Nephron (organoid): ENCODE measurements around the gene CLEC16A.
A peak's percentile ranks its signal among the peaks of the same experiment; 100 is the strongest.

Experiments used
- H3K27ac Mint-ChIP-seq, 3 experiments: 2 replicates each; pipeline ENCODE4 v1.8.0; 2020; ENCODE audit warnings: mixed read lengths in 3 of 3, mild to moderate bottlenecking in 2 of 3, moderate library complexity in 1 of 3
- H3K27me3 Mint-ChIP-seq: 2 replicates; pipeline ENCODE4 v1.8.0; 2021; ENCODE audit warnings: low read depth, mild to moderate bottlenecking, moderate library complexity, mixed read lengths
- H3K36me3 Mint-ChIP-seq: 2 replicates; pipeline ENCODE4 v1.8.0; 2020; ENCODE audit warnings: low read depth, mixed read lengths
- H3K4me1 Mint-ChIP-seq: 2 replicates; pipeline ENCODE4 v1.8.0; 2020; ENCODE audit warnings: mixed read lengths
- H3K4me3 Mint-ChIP-seq, 3 experiments: 2 replicates each; pipeline ENCODE4 v1.8.0; 2020; ENCODE audit warnings: mild to moderate bottlenecking in 3 of 3, mixed read lengths in 3 of 3, moderate library complexity in 2 of 3
- H3K9me3 Mint-ChIP-seq: 2 replicates; pipeline ENCODE4 v1.8.0; 2020; ENCODE audit warnings: mixed read lengths
- CTCF ChIP-seq, 3 experiments: fragments of 200-600 bp; sonication (generic); IDR thresholded peaks; one replicate each; pipeline ENCODE4 v1.5.0; 2021; ENCODE audit warnings: antibody characterized with exemption in 3 of 3; ENCODE audit not compliant: unreplicated experiment in 3 of 3

Gene CLEC16A

DNA sequence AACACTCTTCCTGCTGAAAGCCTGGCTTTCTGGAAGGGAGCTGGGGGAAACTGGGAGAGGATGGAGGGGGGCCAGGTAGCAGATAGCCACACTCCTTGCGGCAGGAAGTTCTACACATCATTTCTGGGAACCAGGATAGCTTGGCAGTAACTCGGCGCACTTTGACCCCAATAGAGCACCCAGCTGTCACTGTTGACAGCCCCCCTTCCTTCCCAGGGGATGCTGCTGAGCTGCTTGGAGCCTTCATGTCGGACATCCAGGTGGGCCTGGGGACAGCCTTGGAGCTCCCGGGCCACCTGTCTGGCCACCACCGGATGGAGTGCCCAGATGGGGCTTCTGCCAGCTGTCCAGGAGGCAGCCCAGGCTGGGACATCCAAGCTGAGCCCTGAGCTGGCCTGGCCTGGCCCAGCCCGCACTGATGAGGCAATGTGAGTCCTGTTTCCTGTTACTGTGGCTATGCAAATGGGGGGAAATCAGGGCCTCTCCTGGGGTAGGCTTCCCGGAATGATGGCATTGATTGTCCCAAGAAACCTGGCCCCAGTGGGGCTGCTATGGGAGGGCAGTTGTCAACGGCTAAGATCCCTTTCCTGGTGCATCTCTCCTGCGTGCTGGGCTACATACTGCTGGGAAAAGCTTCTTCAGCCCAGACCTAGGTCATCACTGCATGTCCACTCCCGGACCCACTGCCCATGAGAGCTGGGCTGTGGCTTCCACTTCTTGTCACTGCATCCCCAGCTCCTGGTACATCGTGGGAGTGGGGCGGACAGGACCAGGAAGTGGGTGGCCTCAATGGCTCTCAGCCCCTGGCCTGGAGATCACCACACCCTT, 261.6 kb downstream of the CLEC16A start:
- TF ChIP-seq CTCF (IDR thresholded peaks at IDR 0.05; ENCODE audit: unreplicated experiment in 3 of 3): no peak
- Mint-ChIP-seq H3K4me3 (no peak overlapping the region), H3K9me3 (no peaks in the 10 kb centered on the region), H3K27ac (no peak overlapping the region), H3K4me1 (peaks cover 31% of the 10 kb centered on the region), H3K27me3 (peaks cover 10% of the 10 kb centered on the region), H3K36me3 (no peaks in the 10 kb centered on the region)

DNA sequence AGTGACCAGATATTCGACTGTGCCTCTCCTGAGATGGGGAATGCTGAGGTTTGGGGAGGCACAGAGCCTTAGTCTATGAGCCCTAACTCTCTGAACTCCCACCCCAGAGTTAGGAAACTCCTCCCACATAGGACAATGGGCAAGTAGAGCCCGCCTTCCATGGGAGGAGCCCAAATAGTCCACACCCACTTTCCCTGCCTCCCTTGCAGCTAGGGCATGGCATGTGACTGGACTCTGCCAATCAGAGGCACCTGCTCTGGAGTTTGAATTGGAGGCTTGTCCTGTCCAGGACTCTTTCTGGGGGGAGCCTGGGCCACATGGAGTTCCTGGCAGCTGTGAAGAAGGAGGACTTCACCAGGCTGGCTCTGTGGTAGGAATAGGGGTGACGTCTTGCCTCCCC, 263.3 kb downstream of the CLEC16A start:
- H3K27me3 Mint-ChIP-seq: peaks cover 6% of the 10 kb centered on the region
- TF ChIP-seq CTCF (IDR thresholded peaks at IDR 0.05; ENCODE audit: unreplicated experiment in 3 of 3): no peak
- peaks cover 31% of the 10 kb centered on the region for H3K4me1 Mint-ChIP-seq
- no peak overlapping the region for H3K4me3 Mint-ChIP-seq
- H3K36me3 Mint-ChIP-seq: no peaks in the 10 kb centered on the region
- no peaks in the 10 kb centered on the region for H3K9me3 Mint-ChIP-seq
- no peak overlapping the region for H3K27ac Mint-ChIP-seq

- no peak overlapping the region for H3K27ac Mint-ChIP-seq
- TF ChIP-seq CTCF (IDR thresholded peaks at IDR 0.05; ENCODE audit: unreplicated experiment in 3 of 3): no peak
- H3K4me1 Mint-ChIP-seq: peaks cover 25% of the 10 kb centered on the region
- H3K36me3 Mint-ChIP-seq: no peaks in the 10 kb centered on the region
- H3K27me3 Mint-ChIP-seq: peaks cover 6% of the 10 kb centered on the region
- H3K9me3 Mint-ChIP-seq: no peaks in the 10 kb centered on the region
- H3K4me3 Mint-ChIP-seq: no peak overlapping the region
Measured at GRCh38 chr16:11208916-11209665, 264.7 kb downstream of the CLEC16A start.

- no peak for TF ChIP-seq CTCF (IDR thresholded peaks at IDR 0.05; ENCODE audit: unreplicated experiment in 3 of 3)
- H3K4me1 Mint-ChIP-seq: peaks cover 21% of the 10 kb centered on the region
Measured at GRCh38 chr16:11210260-11210659, 265.9 kb downstream of the CLEC16A start.

GRCh38 chr16:11211061-11211976, 267.0 kb downstream of the CLEC16A start:
- peak overlapping the region; percentile 63 to 94 (median 81) for H3K27ac Mint-ChIP-seq
- H3K27me3 Mint-ChIP-seq: peaks cover 3% of the 10 kb centered on the region
- no peaks in the 10 kb centered on the region for H3K36me3 Mint-ChIP-seq
- H3K4me3 Mint-ChIP-seq: peak overlapping the region in 2 of 3 experiments; percentile 32 to 36
- H3K4me1 Mint-ChIP-seq: peaks cover 20% of the 10 kb centered on the region
- H3K9me3 Mint-ChIP-seq: peaks cover 6% of the 10 kb centered on the region
- TF ChIP-seq CTCF (IDR thresholded peaks at IDR 0.05; ENCODE audit: unreplicated experiment in 3 of 3): no peak

More at GRCh38 chr16:11210260-11210659, 265.9 kb downstream of the CLEC16A start:
- no peaks in the 10 kb centered on the region for H3K36me3 Mint-ChIP-seq
- peaks cover 4% of the 10 kb centered on the region for H3K27me3 Mint-ChIP-seq
- no peak overlapping the region for H3K4me3 Mint-ChIP-seq
- H3K9me3 Mint-ChIP-seq: no peaks in the 10 kb centered on the region
- H3K27ac Mint-ChIP-seq: no peak overlapping the region
